ENCODE data around the gene EIF2S2.
A peak's percentile ranks its signal among the peaks of the same experiment; 100 is the strongest.

The EIF2S2 gene

GRCh38 chr20:34115232-34115631, 3.2 kb upstream of the EIF2S2 start:
- POLR2A ChIA-PET = interaction anchor here (1.3 kb wide), 1 partner anchor 9 kb away, joined by 3 read pairs; no protein-coding TSS in a partner anchor
- TF ChIP-seq SUZ12 (IDR thresholded peaks at IDR 0.05) (no peak), CTBP1 (IDR thresholded peaks at IDR 0.05; ENCODE audit: borderline replicate concordance) (no peak), TARDBP (IDR thresholded peaks at IDR 0.05) (no peak), FOXK2 (IDR thresholded peaks at IDR 0.05) (no peak), FOXA1 (IDR thresholded peaks at IDR 0.05) (no peak), ARNT (IDR thresholded peaks at IDR 0.05) (no peak), ELF4 (IDR thresholded peaks at IDR 0.05) (no peak), FOXM1 (IDR thresholded peaks at IDR 0.05; ENCODE audit: borderline replicate concordance) (no peak), L3MBTL2 (conservative IDR thresholded peaks at IDR 0.05) (no peak), ZNF384 (IDR thresholded peaks at IDR 0.05) (no peak)
- CTCF ChIA-PET = no interaction called here

GRCh38 chr20:34114809-34115208, 2.8 kb upstream of the EIF2S2 start:
- CTCF ChIA-PET = no interaction called here

More at GRCh38 chr20:34115232-34115631, 3.2 kb upstream of the EIF2S2 start:
- no peak for DNase-seq (ENCODE audit: extremely low spot score)

GRCh38 chr20:34112600-34113101, 608 bp upstream of the EIF2S2 start:
- CTCF ChIA-PET = interaction anchor here (0.8 kb wide), 1 partner anchor 78 kb away, joined by 3 read pairs; no protein-coding TSS in a partner anchor
- TF ChIP-seq PKNOX1 (IDR thresholded peaks at IDR 0.05) (no peak), BHLHE40 (IDR thresholded peaks at IDR 0.05; ENCODE audit: borderline replicate concordance) (no peak), SP1 (IDR thresholded peaks at IDR 0.05) (no peak), L3MBTL2 (conservative IDR thresholded peaks at IDR 0.05) (no peak; the same call in 1 of the 2 replicates), FOXA1 (IDR thresholded peaks at IDR 0.05) (no peak), ELF4 (IDR thresholded peaks at IDR 0.05) (no peak), ARNT (IDR thresholded peaks at IDR 0.05) (no peak), SUZ12 (IDR thresholded peaks at IDR 0.05) (no peak), CTBP1 (IDR thresholded peaks at IDR 0.05; ENCODE audit: borderline replicate concordance) (no peak), NFRKB (IDR thresholded peaks at IDR 0.05) (no peak), FOXK2 (IDR thresholded peaks at IDR 0.05) (no peak), HDGF (IDR thresholded peaks at IDR 0.05; ENCODE audit: borderline replicate concordance) (no peak)
- DNase-seq (ENCODE audit: extremely low spot score) = peak; percentile 25
- POLR2A ChIA-PET = interaction anchor here (0.6 to 2.6 kb wide), 28 partner anchors 9 to 1342 kb away, joined by 3 to 27 read pairs (median 5); partner anchors contain the start of genes CEP250, CHMP4B, DYNLRB1 and RALY

More at GRCh38 chr20:34114809-34115208, 2.8 kb upstream of the EIF2S2 start:
- TF ChIP-seq ARNT (IDR thresholded peaks at IDR 0.05) (no peak), L3MBTL2 (conservative IDR thresholded peaks at IDR 0.05) (no peak), CTBP1 (IDR thresholded peaks at IDR 0.05; ENCODE audit: borderline replicate concordance) (no peak)
- POLR2A ChIA-PET = interaction anchor here (1.3 kb wide), 1 partner anchor 10 kb away, joined by 3 read pairs; no protein-coding TSS in a partner anchor
- DNase-seq (ENCODE audit: extremely low spot score) = no peak

- no peak for DNase-seq (ENCODE audit: extremely low spot score)
- CTCF ChIA-PET = no interaction called here
- POLR2A ChIA-PET = interaction anchor here (1.7 to 2.6 kb wide), 5 partner anchors 8 to 33 kb away, joined by 6 to 27 read pairs (median 18); no protein-coding TSS in a partner anchor
- TF ChIP-seq BHLHE40 (IDR thresholded peaks at IDR 0.05; ENCODE audit: borderline replicate concordance) = no peak
- no peak for TF ChIP-seq PKNOX1 (IDR thresholded peaks at IDR 0.05)
- no peak for TF ChIP-seq L3MBTL2 (conservative IDR thresholded peaks at IDR 0.05)
- TF ChIP-seq ELF4 (IDR thresholded peaks at IDR 0.05) = no peak
- TF ChIP-seq SUZ12 (IDR thresholded peaks at IDR 0.05) = no peak
- no peak for TF ChIP-seq ARNT (IDR thresholded peaks at IDR 0.05)
- TF ChIP-seq TARDBP (IDR thresholded peaks at IDR 0.05) = no peak
- TF ChIP-seq LEF1 (IDR thresholded peaks at IDR 0.05; ENCODE audit: borderline replicate concordance) = no peak
- TF ChIP-seq HDGF (IDR thresholded peaks at IDR 0.05; ENCODE audit: borderline replicate concordance) = no peak
- no peak for TF ChIP-seq FOXA1 (IDR thresholded peaks at IDR 0.05)
- TF ChIP-seq FOXM1 (IDR thresholded peaks at IDR 0.05; ENCODE audit: borderline replicate concordance) = no peak
- no peak for TF ChIP-seq SP1 (IDR thresholded peaks at IDR 0.05)
- TF ChIP-seq CTBP1 (IDR thresholded peaks at IDR 0.05; ENCODE audit: borderline replicate concordance) = no peak
- no peak for TF ChIP-seq ZNF384 (IDR thresholded peaks at IDR 0.05)
- no peak for TF ChIP-seq FOXK2 (IDR thresholded peaks at IDR 0.05)
- no peak for TF ChIP-seq NFRKB (IDR thresholded peaks at IDR 0.05)
Measured at GRCh38 chr20:34110745-34111641, 1.1 kb downstream of the EIF2S2 start.

GRCh38 chr20:34110025-34110744, 1.9 kb downstream of the EIF2S2 start:
- POLR2A ChIA-PET = interaction anchor here (1.5 kb wide), 1 partner anchor 10 kb away, joined by 6 read pairs; no protein-coding TSS in a partner anchor
- no peak for TF ChIP-seq SUZ12 (IDR thresholded peaks at IDR 0.05)
- TF ChIP-seq ARNT (IDR thresholded peaks at IDR 0.05) = no peak
- no peak for TF ChIP-seq ELF4 (IDR thresholded peaks at IDR 0.05)
- no peak for TF ChIP-seq LEF1 (IDR thresholded peaks at IDR 0.05; ENCODE audit: borderline replicate concordance)
- no peak for TF ChIP-seq FOXK2 (IDR thresholded peaks at IDR 0.05)
- TF ChIP-seq TARDBP (IDR thresholded peaks at IDR 0.05) = no peak
- no peak for TF ChIP-seq BHLHE40 (IDR thresholded peaks at IDR 0.05; ENCODE audit: borderline replicate concordance)
- DNase-seq (ENCODE audit: extremely low spot score) = no peak
- CTCF ChIA-PET = no interaction called here

GRCh38 chr20:34109442-34109841, 2.6 kb downstream of the EIF2S2 start:
- POLR2A ChIA-PET = interaction anchor here (1.5 kb wide), 1 partner anchor 9 kb away, joined by 6 read pairs; no protein-coding TSS in a partner anchor
- TF ChIP-seq PKNOX1 (IDR thresholded peaks at IDR 0.05) (no peak), L3MBTL2 (conservative IDR thresholded peaks at IDR 0.05) (no peak), FOXA1 (IDR thresholded peaks at IDR 0.05) (no peak), LEF1 (IDR thresholded peaks at IDR 0.05; ENCODE audit: borderline replicate concordance) (no peak), CTBP1 (IDR thresholded peaks at IDR 0.05; ENCODE audit: borderline replicate concordance) (no peak), NFRKB (IDR thresholded peaks at IDR 0.05) (no peak)
- CTCF ChIA-PET = interaction anchor here (0.7 kb wide), 1 partner anchor 173 kb away, joined by 6 read pairs; no protein-coding TSS in a partner anchor
- DNase-seq (ENCODE audit: extremely low spot score) = no peak

Data from HEK293T (cell line).